Esophagus muscularis mucosa (tissue), 4 donors: ENCODE data around the gene USP4.
A peak's percentile ranks its signal among the peaks of the same experiment; 100 is the strongest.

Experiments
- EP300 ChIP-seq: sonication (generic); formaldehyde crosslinking; IDR thresholded peaks from one replicate; pipeline ENCODE4 v1.6.1; 2017; ENCODE audit warnings: antibody characterized with exemption
- POLR2A ChIP-seq: fragments of 450-650 bp; IDR thresholded peaks from one replicate; pipeline ENCODE4 v1.6.1; 2017; ENCODE audit warnings: antibody characterized with exemption, moderate library complexity, mild to moderate bottlenecking, low read depth
- TF ChIP-seq, protein P1 (sequence below), 3 experiments: fragments of 200-600 bp in 2 of 3; fragments of 450-650 bp in 1 of 3; sonication (generic) in 2 of 3; IDR thresholded peaks; one replicate each; pipeline ENCODE4 v1.5.1; 2017 to 2019; ENCODE audit warnings: antibody characterized with exemption in 3 of 3, mild to moderate bottlenecking in 2 of 3, moderate library complexity in 1 of 3

DNA sequence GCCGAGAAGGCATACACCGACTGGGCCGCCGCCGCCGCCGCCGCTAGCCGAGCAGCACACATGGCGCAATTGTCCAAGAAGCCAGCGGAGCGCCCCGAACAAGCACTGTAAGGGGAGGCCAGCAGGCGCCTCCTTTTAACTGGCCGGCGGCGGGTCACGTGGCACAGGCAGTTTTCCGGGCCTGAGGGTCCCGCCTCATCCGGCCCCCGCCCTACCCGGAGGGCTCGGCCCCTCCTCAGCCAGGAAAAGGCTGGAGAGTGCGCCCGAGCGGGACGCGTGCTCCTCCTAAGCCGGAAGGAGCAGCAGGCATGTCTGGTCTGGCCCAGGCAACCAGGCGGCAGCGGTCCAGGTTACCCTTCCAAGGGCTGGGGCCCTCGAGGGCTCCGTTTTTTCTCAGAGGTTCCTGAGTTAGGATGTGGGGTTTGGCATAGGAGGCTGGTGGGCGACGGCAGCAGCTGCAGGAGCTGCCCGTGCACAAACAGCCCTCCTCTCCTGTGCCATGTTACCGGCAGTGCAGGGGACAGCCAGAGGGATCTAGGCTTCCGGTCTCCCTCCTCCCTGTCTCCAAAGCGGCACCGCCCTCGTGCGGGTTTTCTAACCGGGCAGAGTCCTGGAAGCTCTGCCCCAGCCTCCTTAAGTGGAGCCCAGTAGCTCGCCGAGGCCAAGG is 18.5 kb upstream of the USP4 start, which contains the start of gene GPX1:
- TF ChIP-seq POLR2A (peak; percentile 87), EP300 (peak; percentile 10)
- TF ChIP-seq, protein P1, sequence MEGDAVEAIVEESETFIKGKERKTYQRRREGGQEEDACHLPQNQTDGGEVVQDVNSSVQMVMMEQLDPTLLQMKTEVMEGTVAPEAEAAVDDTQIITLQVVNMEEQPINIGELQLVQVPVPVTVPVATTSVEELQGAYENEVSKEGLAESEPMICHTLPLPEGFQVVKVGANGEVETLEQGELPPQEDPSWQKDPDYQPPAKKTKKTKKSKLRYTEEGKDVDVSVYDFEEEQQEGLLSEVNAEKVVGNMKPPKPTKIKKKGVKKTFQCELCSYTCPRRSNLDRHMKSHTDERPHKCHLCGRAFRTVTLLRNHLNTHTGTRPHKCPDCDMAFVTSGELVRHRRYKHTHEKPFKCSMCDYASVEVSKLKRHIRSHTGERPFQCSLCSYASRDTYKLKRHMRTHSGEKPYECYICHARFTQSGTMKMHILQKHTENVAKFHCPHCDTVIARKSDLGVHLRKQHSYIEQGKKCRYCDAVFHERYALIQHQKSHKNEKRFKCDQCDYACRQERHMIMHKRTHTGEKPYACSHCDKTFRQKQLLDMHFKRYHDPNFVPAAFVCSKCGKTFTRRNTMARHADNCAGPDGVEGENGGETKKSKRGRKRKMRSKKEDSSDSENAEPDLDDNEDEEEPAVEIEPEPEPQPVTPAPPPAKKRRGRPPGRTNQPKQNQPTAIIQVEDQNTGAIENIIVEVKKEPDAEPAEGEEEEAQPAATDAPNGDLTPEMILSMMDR (IDR thresholded peaks at IDR 0.05) = no peak
